NB4 (cell line): ENCODE measurements around the gene CHPF.

Source experiments
- POLR2A ChIP-seq: IDR thresholded peaks from 2 replicates; pipeline ENCODE4 v1.6.1; 2011; ENCODE audit warnings: mild to moderate bottlenecking; ENCODE audit not compliant: insufficient read length; ENCODE audit errors: extremely low read depth
- TF ChIP-seq, protein P1 (sequence below): IDR thresholded peaks from one replicate; pipeline ENCODE4 v1.5.1; 2012; ENCODE audit warnings: low read depth, low read length
- TF ChIP-seq, protein P2 (sequence below): IDR thresholded peaks from 2 replicates; pipeline ENCODE4 v1.6.1; 2011; ENCODE audit warnings: low read depth, low read length

DNA sequence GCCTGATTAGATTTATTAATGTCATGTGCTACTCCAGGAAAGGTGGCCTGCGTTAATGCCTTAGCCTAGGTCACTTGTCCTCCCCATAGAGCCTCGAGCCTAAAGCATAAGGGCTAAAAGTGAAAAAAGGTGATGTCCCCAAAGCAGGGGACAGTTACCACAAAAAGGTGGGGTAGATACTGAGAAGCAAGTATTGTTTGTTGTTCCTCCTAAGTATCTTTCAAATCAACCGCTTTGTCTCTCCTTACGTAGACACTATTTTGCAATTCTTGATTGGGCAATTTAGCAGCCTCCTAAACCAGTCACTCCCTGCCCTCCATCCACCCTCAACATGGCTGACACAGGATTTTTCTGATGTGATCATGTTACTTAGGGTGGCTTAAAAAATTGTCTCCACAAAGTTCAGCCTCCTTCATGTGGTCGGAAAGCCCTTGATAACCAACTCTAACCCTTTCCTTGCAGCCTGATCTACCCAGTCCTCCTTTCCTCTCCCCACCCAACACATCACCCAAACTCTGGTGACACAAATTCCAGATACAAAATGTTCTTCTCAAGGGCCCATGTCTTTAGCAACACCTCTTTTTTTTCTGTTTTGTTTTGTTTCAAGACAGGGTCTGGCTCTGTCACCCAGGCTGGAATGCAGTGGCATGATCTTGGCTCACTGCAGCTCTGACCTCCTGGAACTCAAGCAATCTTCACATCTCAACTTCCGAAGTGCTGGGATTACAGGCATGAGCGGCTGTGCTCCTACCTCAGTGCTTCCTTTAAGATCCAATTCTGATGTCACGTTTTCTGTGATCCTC lies 35.4 kb upstream of the CHPF start:
- TF ChIP-seq, protein P1, sequence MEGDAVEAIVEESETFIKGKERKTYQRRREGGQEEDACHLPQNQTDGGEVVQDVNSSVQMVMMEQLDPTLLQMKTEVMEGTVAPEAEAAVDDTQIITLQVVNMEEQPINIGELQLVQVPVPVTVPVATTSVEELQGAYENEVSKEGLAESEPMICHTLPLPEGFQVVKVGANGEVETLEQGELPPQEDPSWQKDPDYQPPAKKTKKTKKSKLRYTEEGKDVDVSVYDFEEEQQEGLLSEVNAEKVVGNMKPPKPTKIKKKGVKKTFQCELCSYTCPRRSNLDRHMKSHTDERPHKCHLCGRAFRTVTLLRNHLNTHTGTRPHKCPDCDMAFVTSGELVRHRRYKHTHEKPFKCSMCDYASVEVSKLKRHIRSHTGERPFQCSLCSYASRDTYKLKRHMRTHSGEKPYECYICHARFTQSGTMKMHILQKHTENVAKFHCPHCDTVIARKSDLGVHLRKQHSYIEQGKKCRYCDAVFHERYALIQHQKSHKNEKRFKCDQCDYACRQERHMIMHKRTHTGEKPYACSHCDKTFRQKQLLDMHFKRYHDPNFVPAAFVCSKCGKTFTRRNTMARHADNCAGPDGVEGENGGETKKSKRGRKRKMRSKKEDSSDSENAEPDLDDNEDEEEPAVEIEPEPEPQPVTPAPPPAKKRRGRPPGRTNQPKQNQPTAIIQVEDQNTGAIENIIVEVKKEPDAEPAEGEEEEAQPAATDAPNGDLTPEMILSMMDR = no peak
- no peak for TF ChIP-seq POLR2A
- TF ChIP-seq, protein P2, sequence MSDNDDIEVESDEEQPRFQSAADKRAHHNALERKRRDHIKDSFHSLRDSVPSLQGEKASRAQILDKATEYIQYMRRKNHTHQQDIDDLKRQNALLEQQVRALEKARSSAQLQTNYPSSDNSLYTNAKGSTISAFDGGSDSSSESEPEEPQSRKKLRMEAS = peak; percentile 36
